Small intestine (tissue), 7 donors: ENCODE data around the gene CCDC142. TPM values are rescaled to one million over a fixed set of nuclear protein-coding genes. Genes with fewer than 3 reads are reported as not detected.
"Not testable (repeated sequence)": the region's sequence is repeated elsewhere in the genome, so short reads cannot be mapped to it uniquely, and the experiment has no call there.

Experiments used
- DNase-seq, 2 donors: peaks; one replicate each; pipeline versions ENCODE4 v3.0.0 to v3.0.0-alpha.2; 2013
- FAIRE-seq: peaks from 2 replicates; lab custom pipeline; 2012; peaks lifted over from hg19 to GRCh38; lab: Jason Lieb, UNC
- H3K27ac ChIP-seq, 3 donors: one replicate each; pipeline ENCODE4 v1.5.1; 2013; ENCODE audit warnings: low read length in 2 of 3, mild to moderate bottlenecking in 2 of 3, control low read depth in 1 of 3, inconsistent platforms in 1 of 3, low read depth in 1 of 3, moderate library complexity in 1 of 3
- H3K27me3 ChIP-seq, 3 donors: one replicate each; pipeline ENCODE4 v1.6.1; 2013; ENCODE audit warnings: low read length in 3 of 3, inconsistent platforms in 1 of 3; ENCODE audit not compliant: control insufficient read depth in 3 of 3, insufficient read depth in 3 of 3
- H3K36me3 ChIP-seq, 3 donors: one replicate each; pipeline ENCODE4 v1.6.1; 2013; ENCODE audit warnings: low read length in 3 of 3, inconsistent platforms in 1 of 3, low read depth in 1 of 3, mild to moderate bottlenecking in 1 of 3, moderate library complexity in 1 of 3; ENCODE audit not compliant: control insufficient read depth in 3 of 3, insufficient read depth in 2 of 3
- H3K4me1 ChIP-seq, 3 donors: one replicate each; pipeline ENCODE4 v1.6.1; 2013; ENCODE audit warnings: low read length in 2 of 3, inconsistent platforms in 1 of 3, low read depth in 1 of 3, mild to moderate bottlenecking in 1 of 3, moderate library complexity in 1 of 3; ENCODE audit not compliant: control insufficient read depth in 3 of 3, insufficient read depth in 2 of 3
- H3K4me3 ChIP-seq, 3 donors: one replicate each; pipeline ENCODE4 v1.5.1; 2013; ENCODE audit warnings: low read length in 3 of 3, control low read depth in 1 of 3, inconsistent platforms in 1 of 3, low read depth in 1 of 3, mild to moderate bottlenecking in 1 of 3, moderate library complexity in 1 of 3
- H3K9me3 ChIP-seq, 2 donors: one replicate each; pipeline ENCODE4 v1.6.1; 2013; ENCODE audit warnings: low read depth in 1 of 2, low read length in 1 of 2; ENCODE audit not compliant: control insufficient read depth in 2 of 2, insufficient read depth in 1 of 2
- WGBS, 3 donors: extraction: QIAGEN DNeasy Blood & Tissue Kit; methylation state at CpG; one replicate each; pipeline ENCODE4 v1.1.7; 2013; 5-methylcytosine and 5-hydroxymethylcytosine counted together
- polyA plus RNA-seq, 4 donors: library from polyadenylated mRNA; stranded (reverse) in 3 of 4; unstranded in 1 of 4; fragments of 200-250 nt in 3 of 4; fragments of 120-200 nt in 1 of 4; gene quantifications; one replicate each; pipeline versions ENCODE4 v1.2.1 to v1.2.3, GENCODE V29; 2013
- donor health status: healthy with polysubstance abuse.
- donor health status: control.
- donor health status: control.
- donor health status: Bipolar disorder and iron deficiency.
- donor health status: healthy.

Gene CCDC142
- polyA plus RNA-seq, 4 donors: 4.1 to 21.0 (median 8.4) TPM

DNA sequence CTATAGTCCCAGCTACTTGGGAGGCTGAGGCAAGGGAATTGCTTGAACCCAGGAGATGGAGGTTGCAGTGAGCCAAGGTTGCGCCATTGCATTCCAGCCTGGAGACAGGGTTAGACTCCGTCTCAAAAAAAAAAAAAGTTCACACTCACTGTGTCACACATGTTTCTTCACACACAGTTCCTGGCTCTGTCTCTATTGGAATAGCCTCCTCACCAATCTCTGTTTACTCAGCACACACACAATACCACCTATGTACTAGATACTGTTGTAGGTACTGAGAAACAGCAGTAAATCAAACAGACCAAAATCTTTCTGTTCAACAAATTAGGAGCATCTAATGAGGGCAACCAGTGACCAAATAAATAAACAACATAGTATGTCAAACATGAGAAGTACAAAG lies 3.3 kb upstream of the CCDC142 start:
- H3K9me3 ChIP-seq: no peaks in the 10 kb centered on the region
- DNase-seq (no peak), FAIRE-seq (no peak)
- H3K27ac ChIP-seq: no peak overlapping the region
- H3K4me1 ChIP-seq: peaks cover 2 to 46% (median 5%) of the 10 kb centered on the region in 3 donors
- 90 to 94% (median 93%) methylated on average over 2 of the region's 2 CpGs for WGBS, 3 donors
- no peak overlapping the region for H3K4me3 ChIP-seq
- no peaks in the 10 kb centered on the region for H3K27me3 ChIP-seq
- peaks cover 1 to 57% (median 3%) of the 10 kb centered on the region in 3 donors for H3K36me3 ChIP-seq

DNA sequence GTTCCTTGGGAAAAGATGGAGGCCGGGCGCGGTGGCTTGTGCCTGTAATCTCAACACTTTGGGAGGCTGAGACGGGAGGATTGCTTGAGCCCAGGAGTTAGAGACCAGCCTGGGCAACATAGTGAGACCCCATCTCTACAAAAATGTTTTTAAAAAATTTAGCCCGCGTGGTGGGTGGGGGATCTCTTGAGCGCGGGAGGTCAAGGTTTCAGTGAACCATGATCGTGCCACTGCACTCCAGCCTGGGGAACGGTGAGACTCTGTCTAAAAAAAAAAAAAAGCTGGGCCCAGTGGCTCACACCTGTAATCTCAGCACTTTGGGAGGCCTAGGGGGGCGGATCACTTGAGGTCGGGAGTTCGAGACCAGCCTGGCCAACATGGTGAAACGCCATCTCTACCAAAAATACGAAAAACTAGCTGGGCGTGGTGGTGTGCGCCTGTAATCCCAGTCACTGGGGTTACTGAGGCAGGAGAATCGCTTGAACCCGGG lies 922 bp upstream of the CCDC142 start:
- WGBS, 3 donors: 45 to 72% (median 58%) methylated on average over 19 of the region's 19 CpGs
- not testable (repeated sequence) for DNase-seq, H3K27me3 ChIP-seq, FAIRE-seq, H3K9me3 ChIP-seq
- Histone ChIP-seq H3K27ac (peak overlapping the region in 1 of 3 donors; percentile 86), H3K4me3 (peak overlapping the region; percentile 81 to 90 (median 85)), H3K36me3 (peaks cover 0 to 52% (median 0%) of the 10 kb centered on the region in 3 donors), H3K4me1 (peaks cover 0 to 32% (median 2%) of the 10 kb centered on the region in 3 donors)

DNA sequence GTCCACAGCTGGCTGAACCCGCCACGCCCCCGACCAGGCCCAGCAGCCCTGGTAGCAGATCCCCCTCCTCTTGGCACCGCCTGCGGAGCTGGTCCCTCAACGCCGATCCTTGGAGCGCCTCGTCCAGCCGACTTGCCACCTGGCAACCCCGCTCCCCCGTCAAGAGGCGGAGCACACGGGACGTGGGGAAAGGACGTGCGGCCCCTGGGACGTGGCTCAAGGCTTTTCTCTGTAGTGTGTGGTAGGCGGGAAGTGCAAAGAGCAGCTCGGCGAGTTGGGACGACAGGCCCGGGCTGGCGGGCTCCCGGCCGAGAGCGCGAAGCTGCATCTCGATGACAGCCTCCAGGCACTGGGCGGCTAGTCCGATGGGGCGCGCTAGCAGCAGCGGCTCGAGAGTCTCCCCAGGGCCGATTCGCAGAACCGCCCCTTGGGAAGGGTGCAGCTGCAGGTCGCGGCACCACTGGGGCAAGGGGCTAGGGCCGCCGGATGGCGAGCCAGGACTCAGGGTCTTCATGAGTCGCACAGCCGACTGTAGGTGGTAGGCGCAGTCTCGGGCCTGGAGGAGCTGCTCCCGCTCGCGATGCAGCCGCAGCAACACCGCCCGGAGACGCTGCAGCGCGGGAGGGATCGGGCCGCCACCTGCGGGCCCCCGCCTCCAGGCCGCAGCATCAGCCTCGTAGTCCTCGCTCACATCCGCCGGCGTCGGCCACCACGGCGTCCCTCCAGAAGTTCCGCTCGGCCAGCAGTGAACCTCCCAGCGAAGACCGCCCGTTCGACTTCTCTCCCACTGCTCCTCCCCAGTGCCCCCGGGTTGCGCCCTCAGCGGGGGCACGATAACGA lies 617 bp downstream of the CCDC142 start:
- H3K27me3 ChIP-seq: no peaks in the 10 kb centered on the region
- peaks cover 0 to 24% (median 2%) of the 10 kb centered on the region in 3 donors for H3K4me1 ChIP-seq
- DNase-seq: peak; percentile 45 to 66
- WGBS, 3 donors: 1 to 2% (median 1%) methylated on average over 67 to 80 of the region's 80 CpGs
- no peaks in the 10 kb centered on the region for H3K9me3 ChIP-seq
- peak overlapping the region; percentile 81 to 90 (median 85) for H3K4me3 ChIP-seq
- peak overlapping the region; percentile 86 to 96 (median 87) for H3K27ac ChIP-seq
- H3K36me3 ChIP-seq: peaks cover 0 to 58% (median 4%) of the 10 kb centered on the region in 3 donors
- no peak for FAIRE-seq

DNA sequence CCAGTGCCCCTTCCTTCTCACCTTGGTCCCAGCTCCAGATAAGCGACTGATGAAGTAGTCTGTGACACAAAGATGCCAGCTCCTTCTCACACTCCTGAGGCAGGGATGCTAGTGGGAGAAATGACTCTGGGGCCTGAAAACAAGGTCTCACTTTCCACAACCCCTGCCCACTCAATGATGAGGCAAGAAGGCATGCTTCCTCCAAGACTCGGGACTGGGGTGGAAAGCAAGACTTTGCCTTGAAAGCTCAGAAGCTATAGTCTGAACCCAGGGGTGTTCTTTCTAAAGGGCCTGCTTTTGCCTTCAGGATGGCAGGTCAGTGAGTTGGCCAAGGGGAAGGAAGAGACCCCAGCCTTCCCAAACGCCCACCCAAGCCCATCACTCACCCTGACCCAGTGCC lies 1.4 kb downstream of the CCDC142 start:
- peaks cover 0 to 29% (median 2%) of the 10 kb centered on the region in 3 donors for H3K4me1 ChIP-seq
- no peaks in the 10 kb centered on the region for H3K27me3 ChIP-seq
- DNase-seq: no peak
- WGBS, 3 donors: 23 to 38% (median 27%) methylated on average over 3 of the region's 3 CpGs
- H3K27ac ChIP-seq: peak overlapping the region in 1 of 3 donors; percentile 86
- H3K9me3 ChIP-seq: no peaks in the 10 kb centered on the region
- H3K4me3 ChIP-seq: peak overlapping the region in 2 of 3 donors; percentile 81 to 85
- H3K36me3 ChIP-seq: peaks cover 0 to 53% (median 4%) of the 10 kb centered on the region in 3 donors
- no peak for FAIRE-seq

DNA sequence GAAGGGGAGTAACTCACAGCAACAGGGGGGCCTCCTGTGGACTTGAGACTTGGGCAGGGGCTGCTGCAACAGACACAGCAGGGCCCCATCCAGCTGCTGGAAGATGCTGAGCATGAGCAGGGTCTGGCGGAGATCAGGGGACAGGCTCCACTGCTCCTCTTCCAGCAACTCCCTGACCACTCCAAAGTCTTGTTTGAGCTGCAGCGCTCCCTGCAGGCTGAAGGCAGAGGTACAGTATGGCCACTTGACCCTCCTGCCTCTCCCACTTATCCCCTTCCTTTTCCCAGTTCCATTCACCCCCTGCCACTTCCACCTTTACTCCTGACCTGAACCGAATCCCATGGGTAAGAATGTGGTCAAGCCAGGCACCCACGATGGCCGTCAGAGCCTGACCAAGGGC lies 7.9 kb downstream of the CCDC142 start:
- FAIRE-seq: no peak
- Histone ChIP-seq H3K27me3 (no peaks in the 10 kb centered on the region), H3K4me3 (no peak overlapping the region), H3K9me3 (no peaks in the 10 kb centered on the region), H3K36me3 (peaks cover 2 to 45% (median 4%) of the 10 kb centered on the region in 3 donors), H3K27ac (no peak overlapping the region), H3K4me1 (peaks cover 0 to 20% (median 1%) of the 10 kb centered on the region in 3 donors)
- DNase-seq: no peak
- WGBS, 3 donors: 88 to 92% (median 90%) methylated on average over 5 of the region's 5 CpGs

DNA sequence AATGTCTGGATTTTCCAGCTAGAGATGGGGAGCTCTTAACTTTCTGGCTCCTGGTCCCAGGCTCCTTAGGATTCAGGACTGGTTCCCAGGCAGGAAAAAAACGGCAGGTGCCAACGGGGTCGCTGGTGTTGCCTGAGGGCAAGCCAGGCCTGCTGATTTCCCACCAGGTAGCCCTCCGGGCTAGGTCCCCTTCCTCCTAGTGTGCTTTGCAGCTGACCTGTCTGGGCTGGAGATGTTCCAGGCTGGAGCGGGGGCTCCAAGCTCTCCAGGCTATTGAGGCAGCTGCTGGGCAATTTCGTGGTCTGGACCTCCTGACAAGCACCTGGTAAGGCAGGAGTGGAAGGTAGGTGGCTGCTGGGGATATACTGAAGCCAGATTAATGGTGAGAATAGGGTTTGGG lies 8.3 kb downstream of the CCDC142 start:
- 87 to 93% (median 92%) methylated on average over 6 of the region's 6 CpGs for WGBS, 3 donors
- Histone ChIP-seq H3K27me3 (no peaks in the 10 kb centered on the region), H3K4me1 (peaks cover 0 to 20% (median 1%) of the 10 kb centered on the region in 3 donors), H3K9me3 (no peaks in the 10 kb centered on the region), H3K36me3 (peaks cover 2 to 43% (median 4%) of the 10 kb centered on the region in 3 donors), H3K4me3 (no peak overlapping the region), H3K27ac (no peak overlapping the region)
- no peak for DNase-seq
- no peak for FAIRE-seq

DNA sequence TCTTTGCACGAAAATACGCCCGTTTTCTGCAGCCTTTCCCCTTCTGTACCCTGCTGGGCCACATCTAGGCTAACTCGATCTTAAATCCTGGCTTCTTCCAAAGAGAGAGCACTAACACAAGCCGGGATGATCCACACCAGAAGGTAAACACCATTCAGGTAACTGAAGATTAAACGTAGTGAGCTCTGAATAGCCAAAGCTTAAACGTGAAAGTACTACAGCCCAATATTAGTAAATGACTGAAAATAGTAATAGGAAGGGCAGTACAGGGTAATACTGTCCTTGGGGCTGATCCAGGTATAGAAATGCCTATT lies 9.9 kb downstream of the CCDC142 start:
- 5 to 9% (median 7%) methylated on average over 7 of the region's 7 CpGs for WGBS, 3 donors

DNA sequence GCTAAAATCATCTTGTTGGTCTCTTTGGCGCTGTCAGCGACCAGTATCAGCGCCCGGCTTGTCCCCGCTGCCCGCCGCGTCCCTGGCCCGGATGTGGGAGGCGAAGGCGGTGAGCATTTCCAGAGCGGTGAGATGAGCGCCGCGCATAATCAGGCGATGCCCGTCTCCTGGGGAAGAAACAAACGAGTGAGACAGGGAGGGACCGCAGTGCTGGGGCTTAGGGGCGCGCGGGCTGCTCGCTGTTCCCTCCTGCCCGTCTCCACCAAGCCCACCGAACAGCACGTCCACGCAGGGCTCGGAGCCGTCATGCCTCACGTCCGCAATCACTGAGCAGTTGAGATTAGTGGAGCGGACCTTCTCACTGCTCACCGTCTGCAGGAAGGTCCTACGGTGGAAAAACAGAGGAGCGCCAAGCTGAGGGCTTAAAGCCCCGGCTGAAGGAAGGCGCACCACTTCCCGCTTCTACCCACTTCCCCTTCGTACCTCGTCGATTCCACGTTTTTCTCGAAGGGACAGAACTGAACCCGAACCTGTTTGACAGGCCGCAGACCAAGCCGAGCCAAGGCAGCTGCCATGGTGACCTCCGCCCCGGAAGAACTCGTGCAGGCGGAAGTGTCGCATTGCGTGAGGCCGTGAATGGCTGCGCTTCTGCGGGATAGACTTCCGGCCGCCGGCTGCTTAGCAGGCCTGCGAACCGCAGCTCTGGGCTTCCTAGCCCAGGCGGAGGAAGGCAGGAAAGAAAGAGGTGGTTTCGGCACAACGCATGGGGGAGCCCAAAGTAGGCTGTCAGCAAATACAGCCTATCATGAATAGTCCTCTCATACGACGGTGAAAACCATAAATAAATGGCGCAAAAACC lies 10.5 kb downstream of the CCDC142 start, which contains the start of gene MRPL53:
MRPL53 (minus strand) TSS at position 595 of the 859 bp plus-strand sequence; CDS start at position 575, 20 bp downstream.
- Histone ChIP-seq H3K4me1 (peaks cover 0 to 17% (median 1%) of the 10 kb centered on the region in 3 donors), H3K9me3 (no peaks in the 10 kb centered on the region), H3K4me3 (peak within 1 kb of the TSS; percentile 52 to 73 (median 56)), H3K36me3 (peaks cover 1 to 30% (median 2%) of the 10 kb centered on the region in 3 donors), H3K27ac (peak within 1 kb of the TSS; percentile 76 to 96 (median 91)), H3K27me3 (no peaks in the 10 kb centered on the region)
- peak; percentile 93 to 97 for DNase-seq
- FAIRE-seq: no peak
- WGBS, 3 donors: 0 to 1% (median 0%) methylated on average over 65 to 66 of the region's 66 CpGs

More for the DNA sequence above, 9.9 kb downstream of the CCDC142 start:
- Histone ChIP-seq H3K4me3 (peak overlapping the region; percentile 20 to 56 (median 52)), H3K4me1 (peaks cover 0 to 20% (median 1%) of the 10 kb centered on the region in 3 donors), H3K9me3 (no peaks in the 10 kb centered on the region), H3K27me3 (no peaks in the 10 kb centered on the region), H3K27ac (peak overlapping the region; percentile 76 to 96 (median 91)), H3K36me3 (peaks cover 2 to 35% (median 2%) of the 10 kb centered on the region in 3 donors)
- DNase-seq: no peak
- no peak for FAIRE-seq
